ENCODE results near the gene DPP6. TPM values are rescaled to one million over a fixed set of nuclear protein-coding genes. Genes with fewer than 3 reads are reported as not detected.

The DPP6 gene
- total and polyA plus RNA-seq, 2 experiments from 2014 or later, result not detected

DNA sequence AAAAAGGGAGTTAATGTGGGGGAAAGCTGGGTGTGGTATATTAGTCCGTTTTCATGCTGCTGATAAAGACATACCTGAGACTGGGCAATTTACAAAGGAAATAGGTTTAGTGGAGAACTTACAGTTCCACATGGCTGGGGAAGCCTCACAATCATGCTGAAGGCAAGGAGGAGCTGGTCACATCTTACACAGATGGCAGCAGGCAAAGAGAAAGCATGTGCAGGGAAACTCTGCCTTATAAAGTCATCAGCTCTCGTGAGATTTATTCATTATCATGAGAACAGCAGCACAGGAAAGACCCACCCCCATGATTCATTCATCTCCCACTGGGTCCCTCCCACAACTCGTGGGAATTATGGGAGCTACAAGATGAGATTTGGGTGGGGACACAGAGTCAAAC, 836.5 kb downstream of the DPP6 start:
- Histone ChIP-seq H3K4me1 (ENCODE audit: insufficient read depth) (no peaks in the 10 kb centered on the region), H2AFZ (no peak overlapping the region), H3K4me3 (no peak overlapping the region), H3K4me2 (no peak overlapping the region), H3K79me2 (replicated peaks; ENCODE audit: insufficient read depth) (no peaks in the 10 kb centered on the region), H3K9me2 (ENCODE audit: insufficient read depth) (no peaks in the 10 kb centered on the region), H3K36me3 (ENCODE audit: insufficient read depth) (no peaks in the 10 kb centered on the region), H3F3A (replicated peaks; ENCODE audit: low read depth) (peaks cover 5% of the 10 kb centered on the region), H3K27ac (ENCODE audit: low read depth) (no peak overlapping the region), H4K20me1 (replicated peaks; ENCODE audit: insufficient read depth) (no peaks in the 10 kb centered on the region), H3K27me3 (ENCODE audit: insufficient read depth) (no peaks in the 10 kb centered on the region)
- TF ChIP-seq JUNB (IDR thresholded peaks at IDR 0.05; ENCODE audit: unreplicated experiment) (no peak), NANOG (IDR thresholded peaks at IDR 0.05; ENCODE audit: borderline replicate concordance) (no peak), POLR2AphosphoS5 (IDR thresholded peaks at IDR 0.05; ENCODE audit: low read depth) (no peak), EZH2 (IDR thresholded peaks at IDR 0.05; ENCODE audit: low read depth, unreplicated experiment) (no peak), ZNF331 (CRISPR knock-in tag; IDR thresholded peaks at IDR 0.05; ENCODE audit: low read depth) (no peak), CREB1 (CRISPR knock-in tag; IDR thresholded peaks at IDR 0.05; ENCODE audit: low read depth) (no peak), STAT1 (IDR thresholded peaks at IDR 0.05; ENCODE audit: unreplicated experiment) (no peak), EZH2phosphoT487 (IDR thresholded peaks at IDR 0.05; ENCODE audit: unreplicated experiment) (no peak), ZNF114 (CRISPR knock-in tag; IDR thresholded peaks at IDR 0.05) (no peak)
- TF ChIP-seq, protein P1, sequence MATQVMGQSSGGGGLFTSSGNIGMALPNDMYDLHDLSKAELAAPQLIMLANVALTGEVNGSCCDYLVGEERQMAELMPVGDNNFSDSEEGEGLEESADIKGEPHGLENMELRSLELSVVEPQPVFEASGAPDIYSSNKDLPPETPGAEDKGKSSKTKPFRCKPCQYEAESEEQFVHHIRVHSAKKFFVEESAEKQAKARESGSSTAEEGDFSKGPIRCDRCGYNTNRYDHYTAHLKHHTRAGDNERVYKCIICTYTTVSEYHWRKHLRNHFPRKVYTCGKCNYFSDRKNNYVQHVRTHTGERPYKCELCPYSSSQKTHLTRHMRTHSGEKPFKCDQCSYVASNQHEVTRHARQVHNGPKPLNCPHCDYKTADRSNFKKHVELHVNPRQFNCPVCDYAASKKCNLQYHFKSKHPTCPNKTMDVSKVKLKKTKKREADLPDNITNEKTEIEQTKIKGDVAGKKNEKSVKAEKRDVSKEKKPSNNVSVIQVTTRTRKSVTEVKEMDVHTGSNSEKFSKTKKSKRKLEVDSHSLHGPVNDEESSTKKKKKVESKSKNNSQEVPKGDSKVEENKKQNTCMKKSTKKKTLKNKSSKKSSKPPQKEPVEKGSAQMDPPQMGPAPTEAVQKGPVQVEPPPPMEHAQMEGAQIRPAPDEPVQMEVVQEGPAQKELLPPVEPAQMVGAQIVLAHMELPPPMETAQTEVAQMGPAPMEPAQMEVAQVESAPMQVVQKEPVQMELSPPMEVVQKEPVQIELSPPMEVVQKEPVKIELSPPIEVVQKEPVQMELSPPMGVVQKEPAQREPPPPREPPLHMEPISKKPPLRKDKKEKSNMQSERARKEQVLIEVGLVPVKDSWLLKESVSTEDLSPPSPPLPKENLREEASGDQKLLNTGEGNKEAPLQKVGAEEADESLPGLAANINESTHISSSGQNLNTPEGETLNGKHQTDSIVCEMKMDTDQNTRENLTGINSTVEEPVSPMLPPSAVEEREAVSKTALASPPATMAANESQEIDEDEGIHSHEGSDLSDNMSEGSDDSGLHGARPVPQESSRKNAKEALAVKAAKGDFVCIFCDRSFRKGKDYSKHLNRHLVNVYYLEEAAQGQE (IDR thresholded peaks at IDR 0.05; ENCODE audit: unreplicated experiment), result no peak
- TF ChIP-seq, protein P2, sequence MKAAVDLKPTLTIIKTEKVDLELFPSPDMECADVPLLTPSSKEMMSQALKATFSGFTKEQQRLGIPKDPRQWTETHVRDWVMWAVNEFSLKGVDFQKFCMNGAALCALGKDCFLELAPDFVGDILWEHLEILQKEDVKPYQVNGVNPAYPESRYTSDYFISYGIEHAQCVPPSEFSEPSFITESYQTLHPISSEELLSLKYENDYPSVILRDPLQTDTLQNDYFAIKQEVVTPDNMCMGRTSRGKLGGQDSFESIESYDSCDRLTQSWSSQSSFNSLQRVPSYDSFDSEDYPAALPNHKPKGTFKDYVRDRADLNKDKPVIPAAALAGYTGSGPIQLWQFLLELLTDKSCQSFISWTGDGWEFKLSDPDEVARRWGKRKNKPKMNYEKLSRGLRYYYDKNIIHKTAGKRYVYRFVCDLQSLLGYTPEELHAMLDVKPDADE (IDR thresholded peaks at IDR 0.05), result no peak
- TF ChIP-seq, protein P3, sequence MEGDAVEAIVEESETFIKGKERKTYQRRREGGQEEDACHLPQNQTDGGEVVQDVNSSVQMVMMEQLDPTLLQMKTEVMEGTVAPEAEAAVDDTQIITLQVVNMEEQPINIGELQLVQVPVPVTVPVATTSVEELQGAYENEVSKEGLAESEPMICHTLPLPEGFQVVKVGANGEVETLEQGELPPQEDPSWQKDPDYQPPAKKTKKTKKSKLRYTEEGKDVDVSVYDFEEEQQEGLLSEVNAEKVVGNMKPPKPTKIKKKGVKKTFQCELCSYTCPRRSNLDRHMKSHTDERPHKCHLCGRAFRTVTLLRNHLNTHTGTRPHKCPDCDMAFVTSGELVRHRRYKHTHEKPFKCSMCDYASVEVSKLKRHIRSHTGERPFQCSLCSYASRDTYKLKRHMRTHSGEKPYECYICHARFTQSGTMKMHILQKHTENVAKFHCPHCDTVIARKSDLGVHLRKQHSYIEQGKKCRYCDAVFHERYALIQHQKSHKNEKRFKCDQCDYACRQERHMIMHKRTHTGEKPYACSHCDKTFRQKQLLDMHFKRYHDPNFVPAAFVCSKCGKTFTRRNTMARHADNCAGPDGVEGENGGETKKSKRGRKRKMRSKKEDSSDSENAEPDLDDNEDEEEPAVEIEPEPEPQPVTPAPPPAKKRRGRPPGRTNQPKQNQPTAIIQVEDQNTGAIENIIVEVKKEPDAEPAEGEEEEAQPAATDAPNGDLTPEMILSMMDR (conservative IDR thresholded peaks at IDR 0.05; ENCODE audit: low read depth in 2 of 2), result no peak
- TF ChIP-seq, protein P4, sequence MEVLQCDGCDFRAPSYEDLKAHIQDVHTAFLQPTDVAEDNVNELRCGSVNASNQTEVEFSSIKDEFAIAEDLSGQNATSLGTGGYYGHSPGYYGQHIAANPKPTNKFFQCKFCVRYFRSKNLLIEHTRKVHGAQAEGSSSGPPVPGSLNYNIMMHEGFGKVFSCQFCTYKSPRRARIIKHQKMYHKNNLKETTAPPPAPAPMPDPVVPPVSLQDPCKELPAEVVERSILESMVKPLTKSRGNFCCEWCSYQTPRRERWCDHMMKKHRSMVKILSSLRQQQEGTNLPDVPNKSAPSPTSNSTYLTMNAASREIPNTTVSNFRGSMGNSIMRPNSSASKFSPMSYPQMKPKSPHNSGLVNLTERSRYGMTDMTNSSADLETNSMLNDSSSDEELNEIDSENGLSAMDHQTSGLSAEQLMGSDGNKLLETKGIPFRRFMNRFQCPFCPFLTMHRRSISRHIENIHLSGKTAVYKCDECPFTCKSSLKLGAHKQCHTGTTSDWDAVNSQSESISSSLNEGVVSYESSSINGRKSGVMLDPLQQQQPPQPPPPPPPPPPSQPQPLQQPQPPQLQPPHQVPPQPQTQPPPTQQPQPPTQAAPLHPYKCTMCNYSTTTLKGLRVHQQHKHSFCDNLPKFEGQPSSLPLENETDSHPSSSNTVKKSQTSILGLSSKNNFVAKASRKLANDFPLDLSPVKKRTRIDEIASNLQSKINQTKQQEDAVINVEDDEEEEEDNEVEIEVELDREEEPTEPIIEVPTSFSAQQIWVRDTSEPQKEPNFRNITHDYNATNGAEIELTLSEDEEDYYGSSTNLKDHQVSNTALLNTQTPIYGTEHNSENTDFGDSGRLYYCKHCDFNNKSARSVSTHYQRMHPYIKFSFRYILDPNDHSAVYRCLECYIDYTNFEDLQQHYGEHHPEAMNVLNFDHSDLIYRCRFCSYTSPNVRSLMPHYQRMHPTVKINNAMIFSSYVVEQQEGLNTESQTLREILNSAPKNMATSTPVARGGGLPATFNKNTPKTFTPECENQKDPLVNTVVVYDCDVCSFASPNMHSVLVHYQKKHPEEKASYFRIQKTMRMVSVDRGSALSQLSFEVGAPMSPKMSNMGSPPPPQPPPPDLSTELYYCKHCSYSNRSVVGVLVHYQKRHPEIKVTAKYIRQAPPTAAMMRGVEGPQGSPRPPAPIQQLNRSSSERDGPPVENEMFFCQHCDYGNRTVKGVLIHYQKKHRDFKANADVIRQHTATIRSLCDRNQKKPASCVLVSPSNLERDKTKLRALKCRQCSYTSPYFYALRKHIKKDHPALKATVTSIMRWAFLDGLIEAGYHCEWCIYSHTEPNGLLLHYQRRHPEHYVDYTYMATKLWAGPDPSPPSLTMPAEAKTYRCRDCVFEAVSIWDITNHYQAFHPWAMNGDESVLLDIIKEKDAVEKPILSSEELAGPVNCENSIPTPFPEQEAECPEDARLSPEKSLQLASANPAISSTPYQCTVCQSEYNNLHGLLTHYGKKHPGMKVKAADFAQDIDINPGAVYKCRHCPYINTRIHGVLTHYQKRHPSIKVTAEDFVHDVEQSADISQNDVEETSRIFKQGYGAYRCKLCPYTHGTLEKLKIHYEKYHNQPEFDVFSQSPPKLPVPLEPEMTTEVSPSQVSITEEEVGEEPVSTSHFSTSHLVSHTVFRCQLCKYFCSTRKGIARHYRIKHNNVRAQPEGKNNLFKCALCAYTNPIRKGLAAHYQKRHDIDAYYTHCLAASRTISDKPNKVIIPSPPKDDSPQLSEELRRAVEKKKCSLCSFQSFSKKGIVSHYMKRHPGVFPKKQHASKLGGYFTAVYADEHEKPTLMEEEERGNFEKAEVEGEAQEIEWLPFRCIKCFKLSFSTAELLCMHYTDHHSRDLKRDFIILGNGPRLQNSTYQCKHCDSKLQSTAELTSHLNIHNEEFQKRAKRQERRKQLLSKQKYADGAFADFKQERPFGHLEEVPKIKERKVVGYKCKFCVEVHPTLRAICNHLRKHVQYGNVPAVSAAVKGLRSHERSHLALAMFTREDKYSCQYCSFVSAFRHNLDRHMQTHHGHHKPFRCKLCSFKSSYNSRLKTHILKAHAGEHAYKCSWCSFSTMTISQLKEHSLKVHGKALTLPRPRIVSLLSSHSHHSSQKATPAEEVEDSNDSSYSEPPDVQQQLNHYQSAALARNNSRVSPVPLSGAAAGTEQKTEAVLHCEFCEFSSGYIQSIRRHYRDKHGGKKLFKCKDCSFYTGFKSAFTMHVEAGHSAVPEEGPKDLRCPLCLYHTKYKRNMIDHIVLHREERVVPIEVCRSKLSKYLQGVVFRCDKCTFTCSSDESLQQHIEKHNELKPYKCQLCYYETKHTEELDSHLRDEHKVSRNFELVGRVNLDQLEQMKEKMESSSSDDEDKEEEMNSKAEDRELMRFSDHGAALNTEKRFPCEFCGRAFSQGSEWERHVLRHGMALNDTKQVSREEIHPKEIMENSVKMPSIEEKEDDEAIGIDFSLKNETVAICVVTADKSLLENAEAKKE (CRISPR knock-in tag; IDR thresholded peaks at IDR 0.05), result no peak
- Mint-ChIP-seq H3K4me3 (no peak overlapping the region), H3K36me3 (ENCODE audit: low read depth) (peaks cover 8% of the 10 kb centered on the region; the same call in 1 of the 3 replicates), H3K4me1 (no peaks in the 10 kb centered on the region; the same call in 2 of the 3 replicates), H3K9me3 (peaks cover 17% of the 10 kb centered on the region), H3K27me3 (ENCODE audit: insufficient read depth, low read depth, poor library complexity) (no peaks in the 10 kb centered on the region), H3K27ac (no peak overlapping the region)
- ATAC-seq (no peak), DNase-seq (ENCODE audit: low spot score) (no peak)
